Tibial nerve (tissue), 3 donors: Measurements from ENCODE around the gene DGCR8.

Experiments
- EP300 ChIP-seq, 2 donors: sonication (generic); formaldehyde crosslinking; IDR thresholded peaks; one replicate each; pipeline ENCODE4 v1.6.1; 2017; ENCODE audit warnings: antibody characterized with exemption in 2 of 2, mild to moderate bottlenecking in 1 of 2
- POLR2A ChIP-seq, 2 donors: fragments of 450-650 bp; IDR thresholded peaks; one replicate each; pipeline ENCODE4 v1.6.1; 2017; ENCODE audit warnings: antibody characterized with exemption in 2 of 2, mild to moderate bottlenecking in 2 of 2, moderate library complexity in 2 of 2

DNA sequence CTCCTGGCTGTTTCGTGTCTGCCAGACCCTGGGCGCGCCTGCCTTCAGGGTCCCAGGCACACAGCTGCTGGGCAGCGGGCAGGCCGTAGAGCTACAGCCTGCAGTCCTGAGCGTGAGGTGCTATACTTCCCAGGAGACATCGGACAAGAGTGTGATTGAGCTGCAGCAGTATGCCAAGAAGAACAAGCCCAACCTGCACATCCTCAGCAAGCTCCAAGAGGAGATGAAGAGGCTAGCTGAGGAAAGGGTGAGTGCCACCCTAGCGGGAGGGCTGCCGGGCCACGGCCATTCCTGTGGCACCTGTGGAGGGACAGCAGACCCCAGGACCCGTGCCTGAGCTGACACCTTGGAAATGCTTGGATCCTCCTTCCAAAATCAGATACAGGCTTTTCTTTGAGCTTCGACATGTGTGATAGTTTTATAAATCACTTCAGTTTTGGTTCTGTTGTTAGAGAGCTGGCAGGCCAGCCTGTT lies 28.8 kb downstream of the DGCR8 start:
- no peak for TF ChIP-seq EP300 (IDR thresholded peaks at IDR 0.05)
- no peak for TF ChIP-seq POLR2A (IDR thresholded peaks at IDR 0.05)
